Smooth muscle cell (in vitro differentiated cells): ENCODE results near the gene TYW1. TPM values are rescaled to one million over a fixed set of nuclear protein-coding genes. Genes with fewer than 3 reads are reported as not detected.
A peak's percentile ranks its signal among the peaks of the same experiment; 100 is the strongest.
"Not testable (repeated sequence)": the region's sequence is repeated elsewhere in the genome, so short reads cannot be mapped to it uniquely, and the experiment has no call there.

Experiments used
- DNase-seq: peaks from one replicate; lab custom pipeline; 2025; ENCODE audit not compliant: unreplicated experiment; lab: John Stamatoyannopoulos, UW
- H2AFZ ChIP-seq: fragments of 200-600 bp; sonication (generic); 2 replicates; pipeline ENCODE4 v1.6.0; 2016; ENCODE audit warnings: antibody characterized with exemption, low read depth, mild to moderate bottlenecking
- H3F3A ChIP-seq: fragments of 200-600 bp; sonication (generic); 2 replicates; pipeline ENCODE4 v1.6.0; 2017; ENCODE audit warnings: antibody characterized with exemption, low read depth
- H3K27ac ChIP-seq: fragments of 200-600 bp; sonication (generic); 2 replicates; pipeline ENCODE4 v1.5.1; 2016; ENCODE audit warnings: low read depth, mild to moderate bottlenecking
- H3K27me3 ChIP-seq: fragments of 200-600 bp; sonication (generic); 2 replicates; pipeline ENCODE4 v1.6.1; 2016; ENCODE audit warnings: low read depth, mild to moderate bottlenecking
- H3K36me3 ChIP-seq: fragments of 200-600 bp; sonication (generic); 2 replicates; pipeline ENCODE4 v1.5.1; 2016; ENCODE audit warnings: low read depth
- H3K4me1 ChIP-seq: fragments of 200-600 bp; sonication (generic); 2 replicates; pipeline ENCODE4 v1.5.1; 2016; ENCODE audit warnings: low read depth
- H3K4me2 ChIP-seq: fragments of 200-600 bp; sonication (generic); 2 replicates; pipeline ENCODE4 v1.6.0; 2016; ENCODE audit warnings: mild to moderate bottlenecking
- H3K4me3 ChIP-seq: fragments of 200-600 bp; sonication (generic); 2 replicates; pipeline ENCODE4 v1.5.1; 2016; ENCODE audit warnings: mild to moderate bottlenecking
- H3K79me2 ChIP-seq: fragments of 200-600 bp; sonication (generic); 2 replicates; pipeline ENCODE4 v1.6.0; 2016; ENCODE audit warnings: low read depth, mild to moderate bottlenecking
- H3K9ac ChIP-seq: fragments of 200-600 bp; sonication (generic); 2 replicates; pipeline ENCODE4 v1.6.0; 2016; ENCODE audit warnings: low read depth
- H3K9me3 ChIP-seq: fragments of 200-600 bp; sonication (generic); replicated peaks from 2 replicates; pipeline ENCODE4 v1.5.1; 2016; ENCODE audit warnings: low read depth
- H4K20me1 ChIP-seq: fragments of 200-600 bp; sonication (generic); 2 replicates; pipeline ENCODE4 v1.6.0; 2016; ENCODE audit warnings: low read depth
- WGBS: methylation state at CpG from one replicate; pipeline ENCODE4 v1.1.7; 2016; ENCODE audit warnings: low lambda C conversion rate; 5-methylcytosine and 5-hydroxymethylcytosine counted together
- polyA plus RNA-seq: library from polyadenylated mRNA; unstranded; fragments of >200 nt; fragmentation: Nextera tagmentation; extraction: Ambion mirVana; gene quantifications from 2 replicates; pipeline ENCODE4 v1.2.1, GENCODE V29; 2016
- total RNA-seq: library from RNA; depleted of rRNA; stranded (reverse); fragments of >200 nt; gene quantifications from 2 replicates; pipeline ENCODE4 v1.2.3, GENCODE V29; 2014
- TF ChIP-seq, protein P1 (sequence below): fragments of 200-600 bp; sonication (generic); IDR thresholded peaks from 2 replicates; pipeline ENCODE4 v1.5.1; 2017; ENCODE audit warnings: borderline replicate concordance, mild to moderate bottlenecking, antibody characterized with exemption; ENCODE audit not compliant: insufficient read depth, poor library complexity, severe bottlenecking

Gene TYW1
- total and polyA plus RNA-seq, 2 experiments from 2014 or later, result 12.4 to 42.5 TPM

DNA sequence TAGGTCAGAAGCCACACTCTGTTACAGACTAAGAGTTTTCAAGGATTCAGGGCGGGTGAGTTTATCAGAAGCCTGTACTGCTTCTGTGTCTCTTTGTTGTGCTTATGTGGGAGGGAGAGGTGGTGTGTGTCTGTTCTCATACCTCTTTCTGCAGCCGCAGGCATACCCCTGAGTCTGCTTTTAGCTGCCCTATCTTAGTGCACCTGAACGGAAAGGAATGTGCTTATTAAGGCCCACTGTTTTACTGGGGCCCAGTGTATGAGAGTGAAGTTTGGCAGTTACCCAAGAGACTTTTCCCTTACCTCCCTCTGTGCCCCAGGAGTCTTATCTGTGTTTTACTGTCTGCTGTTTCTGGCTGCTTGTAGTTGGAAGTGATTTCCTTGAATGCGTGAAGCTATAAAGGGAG is 104.3 kb downstream of the TYW1 start:
- H3K36me3 ChIP-seq, result no peaks in the 10 kb centered on the region
- peak overlapping the region; percentile 24 for H3K27ac ChIP-seq
- H3K27me3 ChIP-seq, result no peaks in the 10 kb centered on the region
- H3K4me2 ChIP-seq, result no peak overlapping the region
- DNase-seq, result no peak
- no peak overlapping the region for H3K4me3 ChIP-seq
- no peaks in the 10 kb centered on the region for H3K4me1 ChIP-seq
- no peaks in the 10 kb centered on the region for H3K9me3 ChIP-seq
- H3F3A ChIP-seq, result peaks cover 2% of the 10 kb centered on the region
- H4K20me1 ChIP-seq, result no peaks in the 10 kb centered on the region
- no peak overlapping the region for H3K9ac ChIP-seq
- TF ChIP-seq, protein P1, sequence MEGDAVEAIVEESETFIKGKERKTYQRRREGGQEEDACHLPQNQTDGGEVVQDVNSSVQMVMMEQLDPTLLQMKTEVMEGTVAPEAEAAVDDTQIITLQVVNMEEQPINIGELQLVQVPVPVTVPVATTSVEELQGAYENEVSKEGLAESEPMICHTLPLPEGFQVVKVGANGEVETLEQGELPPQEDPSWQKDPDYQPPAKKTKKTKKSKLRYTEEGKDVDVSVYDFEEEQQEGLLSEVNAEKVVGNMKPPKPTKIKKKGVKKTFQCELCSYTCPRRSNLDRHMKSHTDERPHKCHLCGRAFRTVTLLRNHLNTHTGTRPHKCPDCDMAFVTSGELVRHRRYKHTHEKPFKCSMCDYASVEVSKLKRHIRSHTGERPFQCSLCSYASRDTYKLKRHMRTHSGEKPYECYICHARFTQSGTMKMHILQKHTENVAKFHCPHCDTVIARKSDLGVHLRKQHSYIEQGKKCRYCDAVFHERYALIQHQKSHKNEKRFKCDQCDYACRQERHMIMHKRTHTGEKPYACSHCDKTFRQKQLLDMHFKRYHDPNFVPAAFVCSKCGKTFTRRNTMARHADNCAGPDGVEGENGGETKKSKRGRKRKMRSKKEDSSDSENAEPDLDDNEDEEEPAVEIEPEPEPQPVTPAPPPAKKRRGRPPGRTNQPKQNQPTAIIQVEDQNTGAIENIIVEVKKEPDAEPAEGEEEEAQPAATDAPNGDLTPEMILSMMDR, result no peak
- H2AFZ ChIP-seq, result no peak overlapping the region
- H3K79me2 ChIP-seq, result no peaks in the 10 kb centered on the region
- 32% methylated on average over 4 of the region's 4 CpGs for WGBS

DNA sequence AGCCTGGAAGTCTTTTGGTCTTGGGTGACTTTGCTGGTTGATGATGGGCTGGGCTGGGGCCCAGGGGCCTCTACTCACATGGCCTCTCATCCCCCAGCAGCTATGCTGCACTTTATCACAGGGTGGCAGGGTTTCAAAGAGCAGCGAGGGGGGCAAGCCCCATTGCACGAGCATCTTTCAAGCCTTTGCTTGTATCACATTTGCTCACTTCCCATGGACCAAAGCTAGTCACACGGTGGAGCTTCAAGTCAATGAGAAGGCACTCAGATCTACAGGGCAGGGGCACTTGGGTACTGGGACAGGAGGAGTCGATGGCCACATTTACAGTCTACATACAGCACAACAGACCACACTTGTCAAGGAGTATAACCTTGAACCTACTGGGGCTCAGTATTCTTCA is 108.3 kb downstream of the TYW1 start:
- 69% methylated on average over 4 of the region's 4 CpGs for WGBS
- not testable (repeated sequence) for H2AFZ ChIP-seq, H3K9ac ChIP-seq, H3K27me3 ChIP-seq, H3K9me3 ChIP-seq, DNase-seq, H3K36me3 ChIP-seq, H3K4me1 ChIP-seq, H3F3A ChIP-seq, H4K20me1 ChIP-seq, H3K79me2 ChIP-seq, H3K4me3 ChIP-seq
- peak overlapping the region; percentile 64 for H3K27ac ChIP-seq
- H3K4me2 ChIP-seq, result peak overlapping the region; percentile 63

DNA sequence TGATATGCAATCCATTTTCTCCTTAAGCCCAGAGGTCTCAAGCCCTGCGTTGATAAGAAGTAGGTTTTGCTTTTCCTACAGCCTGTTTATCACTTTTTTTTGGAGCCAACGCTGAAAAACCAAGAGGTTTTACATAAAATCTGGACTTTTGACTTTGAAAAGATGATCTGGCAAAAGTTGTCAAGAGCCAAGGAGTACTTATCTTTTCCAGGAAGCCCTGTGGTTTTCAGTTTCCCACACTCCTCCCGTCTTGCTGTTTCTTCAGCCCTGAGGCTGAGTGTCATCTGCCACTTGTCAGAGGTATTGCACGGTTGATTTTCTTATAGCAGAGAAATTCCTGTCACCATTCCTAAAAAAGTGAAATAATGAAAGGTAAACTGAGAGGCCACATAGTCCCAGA is 108.7 kb downstream of the TYW1 start:
- Histone ChIP-seq H2AFZ (no peak overlapping the region), H3K4me3 (no peak overlapping the region), H3K9ac (peak overlapping the region; percentile 9), H3K27ac (peak overlapping the region; percentile 64), H3K9me3 (no peaks in the 10 kb centered on the region), H3K4me1 (no peaks in the 10 kb centered on the region), H3K27me3 (no peaks in the 10 kb centered on the region), H3K36me3 (no peaks in the 10 kb centered on the region), H3K4me2 (peak overlapping the region; percentile 63), H3F3A (peaks cover 2% of the 10 kb centered on the region), H3K79me2 (no peaks in the 10 kb centered on the region), H4K20me1 (no peaks in the 10 kb centered on the region)
- TF ChIP-seq, protein P1, result no peak
- WGBS, result 4% methylated on average over 4 of the region's 4 CpGs
- DNase-seq, result no peak

DNA sequence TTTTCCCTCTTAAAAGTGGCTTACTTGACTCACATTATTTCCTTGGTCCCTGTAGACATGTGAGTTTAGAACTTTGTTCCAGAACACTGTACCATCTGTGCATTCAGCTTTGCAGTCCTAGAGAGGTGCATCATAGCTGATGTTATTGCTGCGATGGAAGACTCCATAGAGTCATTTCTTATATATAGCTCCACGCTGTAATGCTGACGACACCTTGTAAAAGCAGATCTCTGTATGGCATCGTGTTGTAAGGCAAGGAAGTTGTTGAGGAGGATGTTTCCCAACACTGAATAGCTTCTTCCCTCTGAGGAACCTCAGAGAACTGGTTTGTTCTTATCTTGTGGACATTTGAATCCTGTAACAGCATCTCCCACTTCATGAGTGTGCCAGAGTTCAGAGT is 109.6 kb downstream of the TYW1 start:
- H3F3A ChIP-seq, H3K9ac ChIP-seq, H3K27me3 ChIP-seq, H3K36me3 ChIP-seq, DNase-seq, H2AFZ ChIP-seq, H3K4me2 ChIP-seq, H3K4me3 ChIP-seq, H4K20me1 ChIP-seq, H3K4me1 ChIP-seq, H3K79me2 ChIP-seq, H3K9me3 ChIP-seq: not testable (repeated sequence)
- 27% methylated on average over 4 of the region's 4 CpGs for WGBS
- peak overlapping the region; percentile 66 for H3K27ac ChIP-seq

DNA sequence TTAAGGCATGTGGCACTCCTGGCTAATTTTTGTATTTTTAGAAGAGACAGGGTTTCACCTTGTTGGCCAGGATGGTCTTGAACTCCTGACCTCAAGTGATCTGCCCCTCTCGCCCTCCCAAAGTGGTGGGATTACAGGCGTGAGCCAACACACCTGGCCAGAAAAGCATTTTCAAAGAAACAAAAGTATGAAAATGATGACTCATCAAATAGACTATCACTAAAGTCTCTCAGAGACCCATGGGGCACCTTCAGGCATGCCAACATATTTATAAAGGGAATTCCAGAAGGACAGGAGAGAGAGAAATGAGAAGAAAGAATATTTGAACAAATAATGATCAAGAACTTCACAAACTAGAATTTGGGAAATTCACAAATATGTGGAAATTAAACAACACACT is 114.7 kb downstream of the TYW1 start:
- WGBS, result 95% methylated on average over 2 of the region's 2 CpGs
- not testable (repeated sequence) for DNase-seq, H3K27me3 ChIP-seq, H3F3A ChIP-seq, H3K27ac ChIP-seq, H3K9ac ChIP-seq, H2AFZ ChIP-seq, H3K9me3 ChIP-seq, H3K36me3 ChIP-seq, H4K20me1 ChIP-seq, H3K4me1 ChIP-seq, H3K4me2 ChIP-seq, H3K4me3 ChIP-seq, H3K79me2 ChIP-seq

DNA sequence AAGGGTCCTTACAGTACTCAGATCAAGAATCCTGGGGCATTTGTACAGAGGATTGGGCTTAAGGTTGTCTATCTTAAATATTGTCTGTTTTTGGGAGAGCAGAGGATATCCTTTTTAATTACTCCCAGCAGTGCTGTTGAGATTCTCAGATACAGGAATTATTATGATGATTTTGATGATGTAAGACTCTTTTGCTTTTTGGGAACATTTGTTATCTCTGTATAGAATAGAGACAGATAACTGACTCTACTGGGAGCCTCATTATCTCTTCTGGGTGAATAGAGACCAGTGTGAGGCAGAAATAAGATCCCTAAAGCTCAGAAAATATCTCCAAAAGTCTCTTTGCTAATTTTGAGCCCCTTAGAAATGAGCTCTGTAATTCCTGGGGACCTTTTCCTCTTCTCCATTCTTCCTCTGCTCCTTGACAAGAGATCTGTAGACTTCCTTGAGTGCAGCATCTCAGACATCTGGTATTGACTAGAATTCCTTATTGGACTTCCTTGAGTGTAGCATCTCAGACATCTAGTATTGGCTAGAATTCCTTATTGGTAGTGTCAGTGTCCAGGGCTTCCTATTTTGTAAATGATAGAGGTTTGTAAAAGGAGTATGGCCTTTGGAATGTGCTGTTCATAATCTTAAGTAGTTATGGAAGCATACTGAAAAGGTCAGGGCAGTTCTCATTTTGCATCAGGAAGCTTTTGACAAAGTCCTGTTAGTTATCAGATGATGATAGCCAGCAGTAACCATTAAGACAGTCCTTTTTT is 118.0 kb downstream of the TYW1 start:
- not testable (repeated sequence) for H3K36me3 ChIP-seq, H3K27me3 ChIP-seq, H3K4me2 ChIP-seq, H3F3A ChIP-seq, H3K79me2 ChIP-seq, H3K4me1 ChIP-seq, H3K4me3 ChIP-seq, H3K9ac ChIP-seq, H3K9me3 ChIP-seq, H2AFZ ChIP-seq, DNase-seq, H4K20me1 ChIP-seq
- H3K27ac ChIP-seq, result peak overlapping the region; percentile 56

DNA sequence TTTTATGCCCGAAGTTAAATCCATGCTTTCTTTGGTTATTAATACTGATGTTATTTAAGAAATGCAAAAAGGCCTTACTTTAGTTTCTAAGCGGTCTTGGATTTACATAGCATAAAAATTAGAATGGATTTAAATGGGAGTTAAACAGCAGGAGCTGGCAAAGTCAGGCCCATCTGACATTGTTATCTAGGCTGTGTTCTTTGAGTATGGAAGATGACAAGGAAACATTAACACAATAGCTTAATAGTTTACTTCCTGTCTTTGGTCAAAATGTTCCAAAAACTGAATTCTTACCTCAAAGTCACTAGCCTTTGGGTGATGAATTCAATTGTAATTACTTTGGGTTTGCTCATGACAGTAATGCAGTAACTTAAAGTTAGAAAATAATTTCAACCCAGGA is 123.9 kb downstream of the TYW1 start:
- not testable (repeated sequence) for H3K27ac ChIP-seq, H3K79me2 ChIP-seq, H3K9me3 ChIP-seq, H3K4me2 ChIP-seq, H3K27me3 ChIP-seq, H3K36me3 ChIP-seq, H3K4me1 ChIP-seq, H4K20me1 ChIP-seq, H3K9ac ChIP-seq, H2AFZ ChIP-seq, DNase-seq, H3F3A ChIP-seq, H3K4me3 ChIP-seq
- 64% methylated on average over 2 of the region's 2 CpGs for WGBS
